Measurements from ENCODE around the gene HSCB.
"Not testable (repeated sequence)": the region's sequence is repeated elsewhere in the genome, so short reads cannot be mapped to it uniquely, and the experiment has no call there.

Gene HSCB

GRCh38 chr22:28728002-28728401 is 13.8 kb upstream of the HSCB start:
- H3K4me1 Mint-ChIP-seq = peaks cover 2% of the 10 kb centered on the region
- H3K27me3 Mint-ChIP-seq = no peaks in the 10 kb centered on the region
- H3K36me3 Mint-ChIP-seq = peaks cover 20% of the 10 kb centered on the region
- DNase-seq (ENCODE audit: low spot score in 2 of 2) (no peak), ATAC-seq (ENCODE audit: low read depth) (no peak)
- H3K27ac Mint-ChIP-seq = no peak overlapping the region
- no peaks in the 10 kb centered on the region for H3K9me3 Mint-ChIP-seq
- H3K4me3 Mint-ChIP-seq = no peak overlapping the region

GRCh38 chr22:28728621-28729313 is 13.1 kb upstream of the HSCB start:
- H3K4me3 Mint-ChIP-seq = no peak overlapping the region
- H3K9me3 Mint-ChIP-seq = no peaks in the 10 kb centered on the region
- ATAC-seq (ENCODE audit: low read depth) (no peak), DNase-seq (ENCODE audit: low spot score in 2 of 2) (no peak)
- H3K4me1 Mint-ChIP-seq = peaks cover 2% of the 10 kb centered on the region
- H3K36me3 Mint-ChIP-seq = peaks cover 22% of the 10 kb centered on the region
- no peaks in the 10 kb centered on the region for H3K27me3 Mint-ChIP-seq
- H3K27ac Mint-ChIP-seq = peak overlapping the region; percentile 13

- Mint-ChIP-seq H3K27ac (peak overlapping the region; percentile 17), H3K9me3 (no peaks in the 10 kb centered on the region), H3K27me3 (no peaks in the 10 kb centered on the region), H3K4me3 (no peak overlapping the region), H3K36me3 (peaks cover 18% of the 10 kb centered on the region), H3K4me1 (peaks cover 2% of the 10 kb centered on the region)
- ATAC-seq (ENCODE audit: low read depth) = no peak
- DNase-seq (ENCODE audit: low spot score in 2 of 2) = no peak
These were observed 11.7 kb upstream of the HSCB start for GRCh38 chr22:28730179-28730578.

- Mint-ChIP-seq H3K4me3 (no peak overlapping the region), H3K36me3 (peaks cover 12% of the 10 kb centered on the region), H3K4me1 (peaks cover 2% of the 10 kb centered on the region), H3K27ac (peak overlapping the region; percentile 62), H3K9me3 (no peaks in the 10 kb centered on the region), H3K27me3 (no peaks in the 10 kb centered on the region)
- ATAC-seq (ENCODE audit: low read depth) (no peak), DNase-seq (ENCODE audit: low spot score in 2 of 2) (no peak)
These were observed 7.4 kb upstream of the HSCB start for GRCh38 chr22:28734393-28734792.

GRCh38 chr22:28736301-28737155 is 5.3 kb upstream of the HSCB start:
- H3K27me3 Mint-ChIP-seq = no peaks in the 10 kb centered on the region
- H3K9me3 Mint-ChIP-seq = no peaks in the 10 kb centered on the region

GRCh38 chr22:28737701-28738100 is 4.1 kb upstream of the HSCB start:
- Mint-ChIP-seq H3K36me3 (peaks cover 6% of the 10 kb centered on the region), H3K27ac (no peak overlapping the region), H3K27me3 (no peaks in the 10 kb centered on the region), H3K4me3 (no peak overlapping the region), H3K9me3 (no peaks in the 10 kb centered on the region), H3K4me1 (peaks cover 10% of the 10 kb centered on the region)
- no peak for ATAC-seq (ENCODE audit: low read depth)
- DNase-seq (ENCODE audit: low spot score in 2 of 2) = no peak

More at GRCh38 chr22:28736301-28737155, 5.3 kb upstream of the HSCB start:
- H3K4me3 Mint-ChIP-seq = no peak overlapping the region
- peaks cover 5% of the 10 kb centered on the region for H3K4me1 Mint-ChIP-seq
- H3K36me3 Mint-ChIP-seq = peaks cover 7% of the 10 kb centered on the region
- no peak overlapping the region for H3K27ac Mint-ChIP-seq
- ATAC-seq (ENCODE audit: low read depth) = no peak
- DNase-seq (ENCODE audit: low spot score in 2 of 2) = no peak

GRCh38 chr22:28738876-28739275 is 3.0 kb upstream of the HSCB start:
- not testable (repeated sequence) for H3K36me3 Mint-ChIP-seq; H3K27me3 Mint-ChIP-seq; H3K4me3 Mint-ChIP-seq; ATAC-seq (ENCODE audit: low read depth); H3K27ac Mint-ChIP-seq; H3K9me3 Mint-ChIP-seq; DNase-seq (ENCODE audit: low spot score in 2 of 2)
- H3K4me1 Mint-ChIP-seq = peaks cover 16% of the 10 kb centered on the region

GRCh38 chr22:28741200-28741784 is 547 bp upstream of the HSCB start:
- ATAC-seq (ENCODE audit: low read depth) (no peak), DNase-seq (ENCODE audit: low spot score in 2 of 2) (no peak)
- Mint-ChIP-seq H3K27ac (peak overlapping the region; percentile 85), H3K9me3 (no peaks in the 10 kb centered on the region), H3K4me3 (peak overlapping the region; percentile 87), H3K27me3 (no peaks in the 10 kb centered on the region), H3K36me3 (peaks cover 6% of the 10 kb centered on the region), H3K4me1 (peaks cover 16% of the 10 kb centered on the region)

- DNase-seq (ENCODE audit: low spot score in 2 of 2) (no peak), ATAC-seq (ENCODE audit: low read depth) (no peak)
- Mint-ChIP-seq H3K27me3 (no peaks in the 10 kb centered on the region), H3K9me3 (no peaks in the 10 kb centered on the region), H3K36me3 (peaks cover 6% of the 10 kb centered on the region), H3K4me3 (peak overlapping the region; percentile 87), H3K27ac (peak overlapping the region; percentile 85), H3K4me1 (peaks cover 16% of the 10 kb centered on the region)
These were observed 723 bp downstream of the HSCB start for GRCh38 chr22:28742562-28742962.

- Mint-ChIP-seq H3K4me3 (no peak overlapping the region), H3K9me3 (no peaks in the 10 kb centered on the region), H3K27ac (no peak overlapping the region), H3K27me3 (no peaks in the 10 kb centered on the region), H3K36me3 (peaks cover 9% of the 10 kb centered on the region), H3K4me1 (peaks cover 16% of the 10 kb centered on the region)
- DNase-seq (ENCODE audit: low spot score in 2 of 2) (no peak), ATAC-seq (ENCODE audit: low read depth) (no peak)
These were observed 2.0 kb downstream of the HSCB start for GRCh38 chr22:28743852-28744251.

- Mint-ChIP-seq H3K4me1 (peaks cover 4% of the 10 kb centered on the region), H3K27ac (no peak overlapping the region), H3K36me3 (peaks cover 16% of the 10 kb centered on the region), H3K4me3 (no peak overlapping the region), H3K9me3 (no peaks in the 10 kb centered on the region), H3K27me3 (no peaks in the 10 kb centered on the region)
- no peak for DNase-seq (ENCODE audit: low spot score in 2 of 2)
- no peak for ATAC-seq (ENCODE audit: low read depth)
These were observed 8.6 kb downstream of the HSCB start for GRCh38 chr22:28750471-28750881.

- not testable (repeated sequence) for H3K27me3 Mint-ChIP-seq; H3K27ac Mint-ChIP-seq; DNase-seq (ENCODE audit: low spot score in 2 of 2); H3K4me1 Mint-ChIP-seq; H3K9me3 Mint-ChIP-seq; H3K4me3 Mint-ChIP-seq; ATAC-seq (ENCODE audit: low read depth)
- peaks cover 12% of the 10 kb centered on the region for H3K36me3 Mint-ChIP-seq
These were observed 12.7 kb downstream of the HSCB start for GRCh38 chr22:28754512-28754911.

- H3K4me1 Mint-ChIP-seq = peaks cover 15% of the 10 kb centered on the region
- DNase-seq (ENCODE audit: low spot score in 2 of 2) (no peak), ATAC-seq (ENCODE audit: low read depth) (peak; percentile 50)
- H3K27me3 Mint-ChIP-seq = no peaks in the 10 kb centered on the region
- peaks cover 10% of the 10 kb centered on the region for H3K36me3 Mint-ChIP-seq
- H3K4me3 Mint-ChIP-seq = peak overlapping the region; percentile 76
- H3K27ac Mint-ChIP-seq = peak overlapping the region; percentile 88
- H3K9me3 Mint-ChIP-seq = no peaks in the 10 kb centered on the region
These were observed 18.2 kb downstream of the HSCB start for GRCh38 chr22:28759861-28760560.

GRCh38 chr22:28761449-28761755 is 19.6 kb downstream of the HSCB start:
- Mint-ChIP-seq H3K27me3 (no peaks in the 10 kb centered on the region), H3K4me3 (peak overlapping the region; percentile 46), H3K36me3 (peaks cover 5% of the 10 kb centered on the region), H3K9me3 (no peaks in the 10 kb centered on the region), H3K4me1 (peaks cover 15% of the 10 kb centered on the region), H3K27ac (no peak overlapping the region)
- no peak for ATAC-seq (ENCODE audit: low read depth)
- no peak for DNase-seq (ENCODE audit: low spot score in 2 of 2)
